Upper lobe of right lung (tissue), 1 donor: ENCODE data around the gene CCDC38. TPM values are rescaled to one million over a fixed set of nuclear protein-coding genes. Genes with fewer than 3 reads are reported as not detected.

Source experiments
- ATAC-seq: fragments of 200-7000 bp; cut with Tn5 transposase; one replicate; pipeline ENCODE4 v1.9.1; 2020; ENCODE audit warnings: mild to moderate bottlenecking, moderate library complexity
- DNase-seq: peaks from one replicate; pipeline ENCODE4 v3.0.0-alpha.2; 2020
- H3K27ac ChIP-seq: fragments of 200-600 bp; one replicate; pipeline ENCODE4 v1.8.0; 2022
- H3K27me3 ChIP-seq: fragments of 200-600 bp; one replicate; pipeline ENCODE4 v1.8.0; 2022; ENCODE audit warnings: mild to moderate bottlenecking
- H3K36me3 ChIP-seq: fragments of 200-600 bp; one replicate; pipeline ENCODE4 v1.8.0; 2022
- H3K4me1 ChIP-seq: fragments of 200-600 bp; one replicate; pipeline ENCODE4 v1.8.0; 2022
- H3K4me3 ChIP-seq: fragments of 200-600 bp; one replicate; pipeline ENCODE4 v1.8.0; 2022; ENCODE audit warnings: mild to moderate bottlenecking
- H3K9me3 ChIP-seq: fragments of 200-600 bp; one replicate; pipeline ENCODE4 v1.8.0; 2022
- CTCF ChIP-seq: fragments of 200-600 bp; IDR thresholded peaks from one replicate; pipeline ENCODE4 v1.8.0; 2022; ENCODE audit warnings: antibody characterized with exemption
- intact Hi-C: fragments of 100-400 bp; cut with DNase I; formaldehyde crosslinking; loops from one replicate; pipeline ENCODE4 v1.11.0; 2022
- total RNA-seq: library from RNA; stranded (reverse); fragmentation: NEBNext Ultra II Directional; extraction: Animal tissue kit (Norgen Biotek cat#: 25700); gene quantifications from one replicate; pipeline ENCODE4 v1.2.1, GENCODE V29; 2021
- donor health status: DM: no; HTN: yes; CAD: no; lungs with severe emphysema.

The CCDC38 gene
- total RNA-seq, 1 donor from 2014 or later: not detected

GRCh38 chr12:95829395-95829794, 113.0 kb downstream of the CCDC38 start:
- H3K27me3 ChIP-seq: no peaks in the 10 kb centered on the region
- TF ChIP-seq CTCF: no peak
- intact Hi-C loops: no loop called here
- no peaks in the 10 kb centered on the region for H3K4me1 ChIP-seq
- H3K27ac ChIP-seq: peak overlapping the region; percentile 61
- no peaks in the 10 kb centered on the region for H3K36me3 ChIP-seq
- ATAC-seq: peak; percentile 40
- no peaks in the 10 kb centered on the region for H3K9me3 ChIP-seq
- no peak overlapping the region for H3K4me3 ChIP-seq
- DNase-seq: no peak

- ATAC-seq (peak; percentile 43), DNase-seq (no peak)
- no peaks in the 10 kb centered on the region for H3K27me3 ChIP-seq
- no peaks in the 10 kb centered on the region for H3K4me1 ChIP-seq
- H3K27ac ChIP-seq: no peak overlapping the region
- no peak overlapping the region for H3K4me3 ChIP-seq
- no peaks in the 10 kb centered on the region for H3K9me3 ChIP-seq
- H3K36me3 ChIP-seq: no peaks in the 10 kb centered on the region
- intact Hi-C loops: no loop called here
- TF ChIP-seq CTCF: peak; percentile 60
These were observed 122.2 kb downstream of the CCDC38 start for GRCh38 chr12:95820096-95820703.

Other genes with a start within 250 kb of the CCDC38 start
- 136 TPM for gene NTN4, start 151.8 kb downstream of the CCDC38 start, total RNA-seq
- 15.2 TPM for gene SNRPF, start 83.7 kb downstream of the CCDC38 start, total RNA-seq
- gene AMDHD1, start 717 bp upstream of the CCDC38 start, total RNA-seq: 1.4 TPM
- gene HAL, start 53.7 kb upstream of the CCDC38 start, total RNA-seq: 6.2 TPM
- gene LTA4H, start 93.0 kb upstream of the CCDC38 start, total RNA-seq: 314 TPM